GM15510 (cell line): ENCODE measurements around the gene RCBTB2.

Experiments
- POLR2A ChIP-seq: IDR thresholded peaks from 3 replicates; pipeline ENCODE4 v1.6.1; 2011; ENCODE audit warnings: borderline replicate concordance; ENCODE audit not compliant: insufficient read length; ENCODE audit errors: extremely low read depth

The RCBTB2 gene

DNA sequence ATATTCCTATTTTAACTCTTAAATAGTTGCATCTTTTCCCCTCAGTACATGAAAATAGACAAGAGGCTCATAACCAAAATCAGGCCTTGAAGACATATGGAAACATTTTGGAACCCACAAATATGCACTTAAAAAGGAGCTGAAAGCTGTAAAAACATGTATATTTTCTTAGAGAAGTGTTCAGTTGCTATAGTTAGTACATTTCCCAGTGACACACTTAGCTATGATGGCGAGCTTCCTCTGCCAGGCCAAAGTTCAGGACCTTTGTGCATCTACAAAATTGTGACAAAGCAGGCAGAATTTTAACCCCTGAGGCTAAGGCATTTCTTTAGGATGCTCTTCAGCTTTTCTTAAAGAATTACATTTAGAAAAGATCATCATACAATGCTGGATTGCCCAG is 54.5 kb downstream of the RCBTB2 start:
- TF ChIP-seq POLR2A: no peak

DNA sequence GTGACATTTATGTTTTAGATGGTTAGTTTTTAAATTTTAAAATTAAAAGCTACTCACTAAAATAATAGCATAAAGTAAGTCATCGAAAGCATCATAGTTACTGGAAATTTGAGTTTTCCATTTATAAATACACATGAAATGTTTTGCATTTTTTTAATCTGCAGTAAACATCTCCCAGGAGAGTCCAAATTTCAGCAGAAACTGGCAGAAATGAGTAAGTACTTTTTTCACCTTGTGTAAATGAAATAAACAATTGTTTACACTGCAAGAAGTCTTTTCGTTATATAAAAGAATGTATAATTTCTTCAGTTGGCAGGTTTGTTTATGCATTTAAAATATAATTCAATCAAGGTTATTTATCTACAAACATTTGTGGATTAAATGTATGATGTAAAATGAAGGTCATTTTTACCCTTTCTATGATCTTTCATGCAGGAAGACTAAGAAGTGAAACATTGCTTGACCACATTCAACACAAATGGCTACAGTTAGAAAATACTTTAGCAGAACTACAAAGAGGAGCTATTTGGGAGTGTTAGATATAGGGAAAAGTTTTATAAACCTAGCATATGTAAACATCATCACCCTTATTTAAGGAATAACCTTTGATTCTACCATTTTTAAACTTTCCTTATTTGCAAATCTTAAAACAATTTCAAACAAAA is 55.6 kb downstream of the RCBTB2 start:
- TF ChIP-seq POLR2A: no peak

DNA sequence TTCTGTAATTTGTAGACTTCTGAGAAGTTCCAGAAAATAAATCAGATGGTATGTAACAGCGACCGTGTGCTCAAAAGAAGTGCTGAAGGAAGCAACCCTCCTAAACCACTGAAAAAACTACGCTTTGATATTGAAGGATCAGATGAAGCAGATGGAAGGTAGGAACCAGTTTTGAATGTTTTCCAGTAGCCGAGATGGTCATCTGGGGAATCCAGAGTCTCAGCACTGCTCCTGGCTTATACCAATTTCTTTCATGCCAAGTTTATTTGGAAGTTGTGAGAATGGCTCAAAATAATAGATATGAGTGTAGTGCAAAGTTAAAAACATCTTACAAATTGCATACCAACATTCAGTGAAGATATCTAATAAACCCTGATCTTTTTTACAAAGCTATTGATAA is 56.2 kb downstream of the RCBTB2 start:
- no peak for TF ChIP-seq POLR2A

DNA sequence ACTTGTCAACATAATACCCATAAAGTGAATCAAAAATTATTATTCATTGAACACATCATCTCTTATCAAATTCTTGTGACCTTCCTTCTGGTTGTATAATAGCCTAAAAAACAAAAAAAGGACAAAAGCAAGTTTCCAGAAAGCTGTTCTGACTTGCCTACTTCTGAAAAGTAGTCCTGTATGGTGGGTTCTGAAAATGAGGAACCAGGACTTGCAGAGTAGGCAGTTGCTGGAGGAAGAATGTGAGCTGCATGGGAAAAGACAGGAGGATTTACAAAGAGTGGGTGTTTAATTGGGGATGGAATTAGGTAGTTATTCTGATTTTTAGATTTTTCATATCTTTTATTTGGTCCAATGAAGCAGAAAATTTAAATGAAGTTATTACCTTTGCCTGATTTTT is 56.7 kb downstream of the RCBTB2 start:
- no peak for TF ChIP-seq POLR2A

DNA sequence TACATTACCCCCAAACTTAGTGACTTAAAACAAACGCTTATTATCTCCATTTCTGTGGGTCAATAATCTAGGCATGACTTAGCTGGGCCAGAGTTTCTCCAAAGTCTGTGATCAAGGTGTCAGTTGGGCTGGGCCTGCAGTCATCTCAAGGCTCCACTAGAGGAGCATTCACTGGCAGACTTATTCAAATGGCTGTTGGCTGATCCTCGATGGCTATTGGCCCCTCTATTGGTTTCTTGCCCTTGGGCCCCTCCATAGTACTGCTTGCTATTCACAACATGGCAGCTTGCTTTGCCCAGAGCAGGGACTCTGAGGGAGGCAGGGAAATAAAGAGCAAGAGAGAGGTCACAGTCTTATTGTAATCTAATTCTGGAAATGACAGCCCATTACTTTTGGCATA is 57.6 kb downstream of the RCBTB2 start:
- no peak for TF ChIP-seq POLR2A

DNA sequence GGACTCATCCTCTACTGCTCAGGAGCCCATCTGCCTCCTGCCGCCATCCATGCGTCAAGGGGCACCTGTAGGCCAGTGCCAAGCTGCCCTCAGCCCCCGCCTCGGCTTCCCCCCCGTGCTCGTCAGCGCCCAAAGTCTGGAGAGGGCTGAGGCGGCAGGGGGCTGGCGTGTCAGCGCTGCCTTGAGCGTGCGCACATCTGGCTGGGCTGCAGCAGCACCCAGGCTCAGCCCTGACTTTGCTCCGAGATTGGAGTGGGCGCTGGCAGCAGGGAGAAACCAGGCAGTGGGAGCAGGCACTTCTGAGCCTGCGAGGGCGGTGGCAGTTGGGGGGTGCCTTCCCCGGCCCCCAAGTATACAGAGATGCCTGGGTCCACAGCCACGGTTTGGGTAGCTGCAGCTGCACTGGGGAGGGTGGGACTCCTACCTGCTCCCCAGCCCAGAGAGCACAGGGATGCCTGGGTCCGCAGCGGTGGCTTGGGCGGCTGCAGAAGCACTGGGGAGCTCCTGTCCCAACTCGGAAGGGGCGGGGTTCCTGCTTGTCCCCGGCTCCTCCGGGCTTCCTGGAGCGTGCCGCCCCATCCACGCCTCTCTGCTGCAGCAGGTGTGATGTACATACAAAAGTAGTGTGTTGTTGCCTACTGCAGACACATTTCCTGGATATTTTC is 75.2 kb downstream of the RCBTB2 start:
- TF ChIP-seq POLR2A: no peak

DNA sequence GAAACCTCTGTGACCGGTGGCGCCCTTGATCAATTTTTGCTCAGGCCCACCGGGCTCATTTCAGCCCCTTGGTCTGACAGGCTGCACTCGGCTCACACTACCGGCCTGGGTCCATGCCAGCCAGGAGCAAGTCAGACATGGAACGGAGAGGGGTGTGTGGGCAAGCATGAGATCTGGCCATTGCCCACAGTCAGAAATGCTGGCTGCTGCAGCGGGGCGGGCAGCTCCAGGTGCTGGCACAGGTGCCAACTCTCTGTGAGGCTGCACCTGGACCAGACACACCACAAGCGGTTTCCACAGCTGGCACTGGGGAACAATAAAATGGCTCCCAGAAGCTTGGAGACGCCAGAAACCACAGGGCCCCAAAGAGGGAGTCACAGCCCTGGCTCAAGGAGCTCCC is 76.3 kb downstream of the RCBTB2 start:
- TF ChIP-seq POLR2A: no peak

DNA sequence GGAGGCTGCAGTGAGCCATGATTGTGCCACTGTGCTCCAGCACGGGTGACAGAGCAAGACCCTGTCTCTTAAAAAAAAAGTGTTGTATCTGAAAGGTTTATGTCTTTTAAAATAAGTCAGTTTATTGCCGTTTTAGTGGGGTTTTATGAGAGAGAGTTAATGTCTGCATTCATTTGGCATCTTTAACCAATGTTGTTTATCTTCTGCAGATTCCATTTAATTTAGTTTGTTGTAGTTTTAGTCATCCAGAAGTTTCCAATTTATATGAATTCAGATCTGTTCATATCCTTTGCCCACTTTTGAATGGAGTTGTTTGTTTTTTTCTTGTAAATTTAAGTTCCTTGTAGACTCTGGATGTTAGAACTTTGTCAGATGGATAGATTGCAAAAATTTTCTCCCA is 83.2 kb downstream of the RCBTB2 start:
- TF ChIP-seq POLR2A: no peak

DNA sequence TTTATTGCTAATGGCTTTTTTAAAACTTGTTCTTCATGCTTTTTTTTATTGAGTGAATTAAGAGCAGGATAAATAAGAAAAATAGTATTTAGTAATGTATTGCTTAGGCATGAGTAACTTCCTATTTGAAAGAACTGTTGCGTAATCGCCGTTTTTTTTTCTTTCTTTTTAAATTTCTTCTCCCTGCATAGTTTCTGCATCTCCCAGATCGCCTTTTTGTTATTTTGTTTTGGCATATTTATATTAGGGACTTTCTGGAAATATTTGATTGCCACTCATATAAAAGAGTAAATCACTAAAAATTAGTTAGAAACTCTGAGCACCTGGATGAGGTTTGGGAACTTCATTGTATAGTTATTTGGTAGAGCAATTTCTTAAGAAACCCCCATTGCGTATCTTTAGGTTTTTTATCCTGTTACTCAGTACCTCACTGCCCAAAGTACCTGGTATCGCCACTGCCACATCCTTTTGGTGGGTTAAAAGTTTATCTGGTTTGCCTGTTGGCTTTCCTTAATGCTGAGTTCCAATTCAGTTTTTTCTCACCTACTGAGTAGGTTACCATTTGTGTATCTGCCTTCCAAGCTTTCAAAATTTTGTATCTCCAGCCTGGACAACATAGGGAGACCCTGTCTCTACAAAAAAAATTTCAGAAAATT is 83.8 kb downstream of the RCBTB2 start:
- TF ChIP-seq POLR2A: no peak

DNA sequence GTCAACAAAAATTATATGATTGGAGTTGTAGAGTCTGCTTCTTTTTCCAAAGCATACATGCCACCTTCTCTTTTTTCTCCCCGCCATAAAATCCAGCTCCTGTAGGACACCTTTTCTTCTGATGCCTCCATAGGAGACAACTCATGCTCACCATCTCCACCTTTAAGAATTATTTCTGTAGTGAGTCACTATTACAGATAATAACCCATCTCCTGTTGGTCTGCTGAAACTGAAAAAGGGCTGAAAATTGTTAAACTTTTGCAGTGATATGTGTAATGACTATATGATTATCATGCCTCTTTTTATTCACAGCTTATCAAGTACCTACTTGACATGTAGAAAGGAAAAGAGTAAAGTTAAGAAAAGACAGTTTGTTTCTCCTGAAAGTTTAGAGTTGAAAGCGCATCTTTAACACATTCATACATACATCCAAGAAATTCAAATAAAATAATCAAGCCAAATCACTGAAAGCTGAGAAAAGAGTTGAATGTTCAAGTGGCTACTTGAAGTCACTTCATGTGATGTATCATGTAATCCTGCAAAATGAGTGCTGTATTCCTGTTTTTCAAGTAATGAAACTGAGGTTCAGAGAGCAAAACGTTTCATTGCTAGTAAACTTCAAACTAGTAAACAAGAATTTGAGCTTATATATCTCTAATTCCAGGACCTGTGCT is 84.5 kb downstream of the RCBTB2 start:
- TF ChIP-seq POLR2A: no peak

DNA sequence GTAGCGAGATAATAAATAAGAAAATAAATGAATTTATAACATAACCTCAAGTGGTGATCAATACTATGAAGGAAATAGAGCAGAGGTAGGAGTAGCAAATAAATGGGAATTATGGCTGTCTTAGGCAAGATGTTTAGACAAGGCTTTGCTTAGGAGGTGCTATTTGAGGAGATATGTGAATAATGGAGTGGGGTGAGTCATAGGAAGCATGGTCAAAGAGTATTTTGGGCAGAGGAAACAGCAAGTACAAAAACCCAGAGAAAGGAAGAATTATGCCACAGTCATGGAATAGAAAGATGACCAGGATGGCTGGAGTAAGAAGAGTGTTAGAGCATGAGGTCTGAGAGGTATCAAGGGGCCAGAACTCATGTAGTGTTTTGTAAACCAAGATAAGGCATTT is 86.4 kb downstream of the RCBTB2 start:
- TF ChIP-seq POLR2A: no peak

DNA sequence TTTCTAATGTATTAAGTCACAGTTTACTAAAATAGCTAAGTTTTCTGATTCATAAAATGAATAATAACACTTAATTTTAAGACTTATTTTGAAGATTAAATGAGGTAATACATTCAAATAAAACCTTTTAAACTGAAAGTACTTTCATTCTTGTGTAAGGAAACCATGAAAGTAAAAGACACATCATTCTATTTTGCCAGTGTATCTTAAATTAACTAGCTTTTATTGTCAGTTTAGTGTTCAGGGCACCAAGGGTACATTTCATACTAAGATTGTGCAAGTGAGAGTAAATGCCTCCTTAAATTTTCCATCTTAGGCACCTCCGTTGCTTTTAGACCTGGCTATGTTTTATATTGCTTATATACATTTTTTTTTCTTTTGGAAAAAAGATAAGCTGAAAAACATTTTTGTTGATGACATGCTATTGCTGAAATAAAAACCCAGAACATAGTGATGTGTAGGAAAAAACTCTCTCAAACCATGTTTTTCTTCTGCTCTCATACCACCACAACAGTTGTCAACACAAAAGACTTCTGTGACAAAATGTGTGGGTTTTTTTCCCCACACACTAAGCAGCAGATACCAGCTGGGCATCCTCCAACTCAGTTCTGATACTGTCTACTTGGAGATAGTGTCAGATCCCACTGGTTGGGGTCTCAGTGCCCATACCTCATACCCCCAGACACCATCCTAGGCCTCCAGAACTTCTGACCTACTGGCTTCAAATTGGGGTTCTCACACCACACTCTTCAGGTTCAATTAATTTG is 89.3 kb downstream of the RCBTB2 start:
- no peak for TF ChIP-seq POLR2A
